Heart left ventricle (tissue), 16 donors: ENCODE data around the gene EFCAB12. TPM values are rescaled to one million over a fixed set of nuclear protein-coding genes. Genes with fewer than 3 reads are reported as not detected.

Source experiments
- ATAC-seq, 4 donors: fragments of 200-7000 bp; cut with Tn5 transposase; one replicate each; pipeline ENCODE4 v1.9.1; 2020 to 2022; ENCODE audit warnings: moderate library complexity in 4 of 4, mild to moderate bottlenecking in 3 of 4, moderate number of reproducible peaks in 1 of 4
- DNase-seq, 5 donors: peaks; one replicate each; pipeline ENCODE4 v3.0.0-alpha.2; 2020
- H3K27ac ChIP-seq, 12 donors: fragments of 200-600 bp; sonication (generic) in 4 of 12; one replicate each; pipeline versions ENCODE4 v1.5.0 to v1.8.0; 2016 to 2022; ENCODE audit warnings: mild to moderate bottlenecking in 2 of 12
- H3K27me3 ChIP-seq, 9 donors: fragments of 200-600 bp; sonication (generic) in 2 of 9; one replicate each; pipeline versions ENCODE4 v1.5.1 to v1.8.0; 2016 to 2022; ENCODE audit warnings: mild to moderate bottlenecking in 3 of 9
- H3K36me3 ChIP-seq, 9 donors: fragments of 200-600 bp; sonication (generic) in 2 of 9; one replicate each; pipeline versions ENCODE4 v1.5.0 to v1.8.0; 2018 to 2022; ENCODE audit warnings: mild to moderate bottlenecking in 2 of 9
- H3K4me1 ChIP-seq, 12 donors: fragments of 200-600 bp; sonication (generic) in 4 of 12; one replicate each; pipeline versions ENCODE4 v1.5.0 to v1.8.0; 2016 to 2022; ENCODE audit warnings: mild to moderate bottlenecking in 3 of 12
- H3K4me3 ChIP-seq, 12 donors: fragments of 200-600 bp; sonication (generic) in 4 of 12; one replicate each; pipeline versions ENCODE4 v1.5.0 to v1.8.0; 2017 to 2022; ENCODE audit warnings: mild to moderate bottlenecking in 9 of 12, moderate library complexity in 4 of 12
- H3K9me3 ChIP-seq, 12 donors: fragments of 200-600 bp; sonication (generic) in 4 of 12; one replicate each; pipeline versions ENCODE4 v1.5.0 to v1.8.0; 2016 to 2022; ENCODE audit warnings: mild to moderate bottlenecking in 1 of 12
- CTCF ChIP-seq, 12 donors: fragments of 200-600 bp; sonication (generic) in 4 of 12; IDR thresholded peaks; one replicate each; pipeline versions ENCODE4 v1.5.0 to v1.8.0; 2018 to 2022; ENCODE audit warnings: antibody characterized with exemption in 12 of 12, mild to moderate bottlenecking in 5 of 12
- POLR2A ChIP-seq, 2 donors: fragments of 450-650 bp; IDR thresholded peaks; one replicate each; pipeline ENCODE4 v1.6.1; 2017; ENCODE audit warnings: antibody characterized with exemption in 2 of 2, mild to moderate bottlenecking in 2 of 2, moderate library complexity in 2 of 2
- WGBS, 4 donors: extraction: QIAGEN DNeasy Blood & Tissue Kit in 2 of 4; methylation state at CpG; one replicate each; pipeline versions ENCODE4 v1.1.5 to v1.1.7; 2013 to 2018; 5-methylcytosine and 5-hydroxymethylcytosine counted together
- intact Hi-C, 10 donors: fragments of 100-400 bp; cut with DNase I; formaldehyde crosslinking; loops; one replicate each; pipeline versions ENCODE4 v1.11.1 to v1.14.2; 2022
- polyA plus RNA-seq, 2 donors: library from polyadenylated mRNA; stranded (reverse); fragments of 200-250 nt; gene quantifications; one replicate each; pipeline ENCODE4 v1.2.3, GENCODE V29; 2013
- total RNA-seq, 9 donors: library from RNA; depleted of rRNA in 2 of 9; stranded (reverse); fragments of >200 nt in 2 of 9; fragmentation: NEBNext Ultra II Directional in 3 of 9; extraction: Animal tissue kit (Norgen Biotek cat#: 25700) in 3 of 9; gene quantifications; one replicate each; pipeline versions ENCODE4 v1.1.0 to v1.2.4, GENCODE V29; 2016 to 2023
- donor health status: ischemic (EF 13 %, LVEDD 7.1; RV severe dilation, severe dysfunction).
- donor health status: healthy with polysubstance abuse.
- donor health status: DM: no; HTN: yes; CAD: no.
- donor health status: DM: no; HTN: no; CAD: no.
- donor health status: ischemic (EF 25% LVEDD 6.9; RV normal size, moderate dysfunction).
- donor health status: ischemic (EF 25% LVEDD 5.7; RV mildly dilated, moderate dysfunction).
- donor health status: healthy.
- donor health status: DM: yes; HTN: yes; CAD: no.
- donor health status: ischemic (EF 35%, LVEDD 5.7; RV mildly dilated, moderate dysfunction).
- donor health status: nonischemic (EF 11% LVEDD 7.7; RV severe dilation, severe dysfunction).
- donor health status: DM: yes; HTN: yes; CAD: no.
- donor health status: PGD.
- donor health status: ischemic (EF 29% LVEDD 5.4; RV normal size, mild dysfunction).
- donor health status: nonischemic (EF 23%, LVEDD 6.1; RV moderate dilation, normal function).

The EFCAB12 gene
- total and polyA plus RNA-seq, 11 donors: 0.07 to 0.20 (median 0.13) TPM; not detected in 5

- no peak for DNase-seq
- no peak for TF ChIP-seq CTCF (IDR thresholded peaks at IDR 0.05)
- no peak for TF ChIP-seq POLR2A (IDR thresholded peaks at IDR 0.05)
- intact Hi-C loops: loop anchor here in 1 of 10 donors (5.0 kb wide), 1 partner anchor 40 kb away; no protein-coding TSS in a partner anchor
- Histone ChIP-seq H3K27ac (peak overlapping the region; percentile 33 to 98 (median 90)), H3K36me3 (peaks cover 0 to 9% (median 5%) of the 10 kb centered on the region in 9 donors), H3K9me3 (no peaks in the 10 kb centered on the region), H3K27me3 (no peaks in the 10 kb centered on the region), H3K4me3 (peak overlapping the region in 2 of 12 donors; percentile 79 to 81), H3K4me1 (peaks cover 5 to 61% (median 40%) of the 10 kb centered on the region in 12 donors)
- ATAC-seq: no peak
- WGBS, 4 donors: 21 to 40% (median 27%) methylated on average over 2 of the region's 2 CpGs
Measured at GRCh38 chr3:129442486-129442885, 14.1 kb upstream of the EFCAB12 start.

GRCh38 chr3:129441782-129442181 is 13.3 kb upstream of the EFCAB12 start:
- Histone ChIP-seq H3K9me3 (no peaks in the 10 kb centered on the region), H3K27ac (peak overlapping the region; percentile 7 to 98 (median 90)), H3K36me3 (peaks cover 0 to 16% (median 12%) of the 10 kb centered on the region in 9 donors), H3K27me3 (no peaks in the 10 kb centered on the region), H3K4me1 (peaks cover 5 to 68% (median 39%) of the 10 kb centered on the region in 12 donors), H3K4me3 (peak overlapping the region in 5 of 12 donors; percentile 76 to 88 (median 81))
- intact Hi-C loops: loop anchor here in 2 of 10 donors (2.0 to 5.0 kb wide), 2 partner anchors 41 to 185 kb away; no protein-coding TSS in a partner anchor
- TF ChIP-seq POLR2A (IDR thresholded peaks at IDR 0.05) (no peak), CTCF (IDR thresholded peaks at IDR 0.05) (peak in 3 of 12 donors; percentile 16 to 30 (median 21))
- 12 to 26% (median 22%) methylated on average over 4 of the region's 4 CpGs for WGBS, 4 donors
- DNase-seq (peak in 4 of 5 donors; percentile 40 to 62 (median 49)), ATAC-seq (peak in 2 of 4 donors; percentile 18 to 27)

GRCh38 chr3:129441215-129441614 is 12.8 kb upstream of the EFCAB12 start:
- no peaks in the 10 kb centered on the region for H3K9me3 ChIP-seq
- peaks cover 0 to 21% (median 18%) of the 10 kb centered on the region in 9 donors for H3K36me3 ChIP-seq
- intact Hi-C loops: loop anchor here in 2 of 10 donors (2.0 to 5.0 kb wide), 2 partner anchors 41 to 186 kb away; no protein-coding TSS in a partner anchor
- 39 to 48% (median 44%) methylated on average over 9 of the region's 9 CpGs for WGBS, 4 donors
- no peak for TF ChIP-seq POLR2A (IDR thresholded peaks at IDR 0.05)
- no peak for TF ChIP-seq CTCF (IDR thresholded peaks at IDR 0.05)
- H3K4me3 ChIP-seq: peak overlapping the region in 9 of 12 donors; percentile 76 to 89 (median 87)
- DNase-seq: no peak
- peak overlapping the region; percentile 86 to 98 (median 90) for H3K27ac ChIP-seq
- peaks cover 5 to 73% (median 40%) of the 10 kb centered on the region in 12 donors for H3K4me1 ChIP-seq
- no peaks in the 10 kb centered on the region for H3K27me3 ChIP-seq
- no peak for ATAC-seq

- intact Hi-C loops: loop anchor here in 2 of 10 donors (2.0 to 5.0 kb wide), 2 partner anchors 42 to 186 kb away; no protein-coding TSS in a partner anchor
- H3K4me1 ChIP-seq: peaks cover 5 to 78% (median 42%) of the 10 kb centered on the region in 12 donors
- peaks cover 0 to 26% (median 23%) of the 10 kb centered on the region in 9 donors for H3K36me3 ChIP-seq
- peak overlapping the region; percentile 86 to 98 (median 90) for H3K27ac ChIP-seq
- H3K9me3 ChIP-seq: no peaks in the 10 kb centered on the region
- TF ChIP-seq POLR2A (IDR thresholded peaks at IDR 0.05): no peak
- no peaks in the 10 kb centered on the region for H3K27me3 ChIP-seq
- H3K4me3 ChIP-seq: peak overlapping the region; percentile 52 to 89 (median 81)
- WGBS, 4 donors: 9% methylated on average over 9 of the region's 9 CpGs
- DNase-seq: no peak
- ATAC-seq: peak in 1 of 4 donors; percentile 8
Measured at GRCh38 chr3:129440618-129441190, 12.3 kb upstream of the EFCAB12 start.
